SK-N-SH (cell line): ENCODE results near the gene ZNF439. TPM values are rescaled to one million over a fixed set of nuclear protein-coding genes. Genes with fewer than 3 reads are reported as not detected.
"Not testable (repeated sequence)": the region's sequence is repeated elsewhere in the genome, so short reads cannot be mapped to it uniquely, and the experiment has no call there.

ENCODE experiments used
- CTCF ChIA-PET: fragments of 300-600, 350-600 bp; formaldehyde crosslinking; extraction: SDS; loops from one replicate; lab custom pipeline; 2021; lab: Yijun Ruan, JAX
- POLR2A ChIA-PET: fragments of 350-600 bp; sonication (Branson Sonifier 250); formaldehyde crosslinking; extraction: SDS; loops from one replicate; lab custom pipeline; 2020; ENCODE audit warnings: antibody characterized with exemption, inconsistent platforms; lab: Yijun Ruan, JAX
- DNase-seq: peaks from one replicate; pipeline ENCODE4 v3.0.0; 2012
- H2AFZ ChIP-seq: fragments of 200-600 bp; sonication (generic); 2 replicates; pipeline ENCODE4 v1.8.1; 2016; ENCODE audit warnings: antibody characterized with exemption, mild to moderate bottlenecking, low read depth
- H3F3A ChIP-seq: fragments of 200-600 bp; sonication (generic); replicated peaks from 2 replicates; pipeline ENCODE3; 2016; ENCODE audit warnings: antibody characterized with exemption, mild to moderate bottlenecking; ENCODE audit not compliant: insufficient read depth
- H3K27ac ChIP-seq, 2 experiments: fragments of 200-500 bp in 1 of 2; fragments of 200-600 bp in 1 of 2; sonication (Bioruptor generic) in 1 of 2; sonication (generic), shearing (Covaris generic) in 1 of 2; 2 replicates each; pipeline versions ENCODE4 v1.5.1 to v1.6.1; 2014 to 2016; ENCODE audit warnings: low read depth in 2 of 2, inconsistent platforms in 1 of 2, low read length in 1 of 2, mild to moderate bottlenecking in 1 of 2, mixed read lengths in 1 of 2
- H3K27me3 ChIP-seq: fragments of 200-600 bp; sonication (generic), shearing (Covaris generic); 2 replicates; pipeline ENCODE4 v1.6.1; 2016; ENCODE audit warnings: mixed run types; ENCODE audit not compliant: insufficient read depth
- H3K36me3 ChIP-seq, 2 experiments: fragments of 200-500 bp in 1 of 2; fragments of 200-600 bp in 1 of 2; sonication (Bioruptor generic) in 1 of 2; sonication (generic) in 1 of 2; replicated peaks in 1 of 2; 2 replicates each; pipeline versions ENCODE3 to v1.5.1; 2014 to 2016; ENCODE audit warnings: low read length in 1 of 2, mild to moderate bottlenecking in 1 of 2; ENCODE audit not compliant: insufficient read depth in 2 of 2, control insufficient read depth in 1 of 2
- H3K4me1 ChIP-seq, 2 experiments: fragments of 200-500 bp in 1 of 2; fragments of 200-600 bp in 1 of 2; sonication (Bioruptor generic) in 1 of 2; sonication (generic), shearing (Covaris generic) in 1 of 2; 2 replicates each; pipeline versions ENCODE4 v1.5.1 to v1.6.1; 2014 to 2016; ENCODE audit warnings: low read depth in 1 of 2, low read length in 1 of 2, mixed run types in 1 of 2; ENCODE audit not compliant: insufficient read depth in 2 of 2, control insufficient read depth in 1 of 2
- H3K4me2 ChIP-seq: fragments of 200-600 bp; sonication (generic), shearing (Covaris generic); 2 replicates; pipeline ENCODE4 v1.6.1; 2017; ENCODE audit warnings: mixed run types
- H3K4me3 ChIP-seq, 2 experiments: fragments of 200-500 bp in 1 of 2; fragments of 200-600 bp in 1 of 2; sonication (Bioruptor generic) in 1 of 2; sonication (generic), shearing (Covaris generic) in 1 of 2; 2 replicates each; pipeline versions ENCODE4 v1.5.1 to v1.8.1; 2014 to 2016; ENCODE audit warnings: low read depth in 2 of 2, inconsistent platforms in 1 of 2, low read length in 1 of 2, mild to moderate bottlenecking in 1 of 2, mixed read lengths in 1 of 2, moderate library complexity in 1 of 2
- H3K79me2 ChIP-seq: fragments of 200-600 bp; sonication (generic); 2 replicates; pipeline ENCODE4 v1.8.1; 2017; ENCODE audit warnings: mild to moderate bottlenecking; ENCODE audit not compliant: insufficient read depth
- H3K9ac ChIP-seq: fragments of 200-600 bp; sonication (generic); 2 replicates; pipeline ENCODE4 v1.6.1; 2017; ENCODE audit warnings: mixed run types
- H3K9me2 ChIP-seq: fragments of 200-600 bp; sonication (generic); 2 replicates; pipeline ENCODE4 v1.6.1; 2017; ENCODE audit warnings: mixed run types
- H3K9me3 ChIP-seq: fragments of 200-600 bp; sonication (generic); 2 replicates; pipeline ENCODE4 v1.6.1; 2017; ENCODE audit warnings: mixed run types, mild to moderate bottlenecking, moderate library complexity
- H4K20me1 ChIP-seq: fragments of 200-600 bp; sonication (generic); 2 replicates; pipeline ENCODE4 v1.6.1; 2017; ENCODE audit warnings: mild to moderate bottlenecking, mixed run types; ENCODE audit not compliant: insufficient read depth
- CHD2 ChIP-seq: fragments of 150-350 bp; IDR thresholded peaks from 2 replicates; pipeline ENCODE4 v1.6.1; 2018; ENCODE audit warnings: low read length; ENCODE audit not compliant: partially characterized antibody
- EP300 ChIP-seq, 2 experiments: IDR thresholded peaks; 2 replicates each; pipeline versions ENCODE4 v1.4.0 to v1.6.1; 2012; ENCODE audit warnings: borderline replicate concordance in 1 of 2, low read depth in 1 of 2, low read length in 1 of 2
- FOSL2 ChIP-seq: IDR thresholded peaks from 2 replicates; pipeline ENCODE4 v1.4.0; 2012; ENCODE audit warnings: low read depth, mild to moderate bottlenecking, moderate library complexity, borderline replicate concordance
- GABPA ChIP-seq: IDR thresholded peaks from 2 replicates; pipeline ENCODE4 v1.4.0; 2012; ENCODE audit warnings: low read depth, mild to moderate bottlenecking
- MEF2A ChIP-seq: IDR thresholded peaks from 2 replicates; pipeline ENCODE4 v1.4.0; 2012; ENCODE audit warnings: low read depth, borderline replicate concordance
- MXI1 ChIP-seq: IDR thresholded peaks from 2 replicates; pipeline ENCODE4 v1.6.1; 2012; ENCODE audit warnings: mild to moderate bottlenecking, low read depth, low read length, improper control_type of control experiment
- NFIC ChIP-seq: IDR thresholded peaks from 2 replicates; pipeline ENCODE4 v1.4.0; 2012; ENCODE audit warnings: borderline replicate concordance
- USF1 ChIP-seq: IDR thresholded peaks from 2 replicates; pipeline ENCODE4 v1.4.0; 2012; ENCODE audit warnings: low read depth, borderline replicate concordance
- USF2 ChIP-seq: fragments of 150-350 bp; IDR thresholded peaks from 2 replicates; pipeline ENCODE4 v1.6.1; 2017; ENCODE audit warnings: antibody characterized with exemption, low read length, low read depth, borderline replicate concordance
- WGBS: methylation state at CpG from one replicate; pipeline ENCODE4 v1.1.6; 2017; ENCODE audit warnings: low lambda C conversion rate; 5-methylcytosine and 5-hydroxymethylcytosine counted together
- polyA plus RNA-seq, 3 experiments: library from polyadenylated mRNA; depleted of rRNA; stranded (reverse); fragments of >200 nt; gene quantifications; 2 replicates each; pipeline ENCODE4 v1.2.3, GENCODE V29; 2012
- TF ChIP-seq, protein P1 (sequence below): IDR thresholded peaks from 2 replicates; pipeline ENCODE4 v1.4.0; 2012; ENCODE audit warnings: low read depth
- TF ChIP-seq, protein P2 (sequence below): IDR thresholded peaks from 2 replicates; pipeline ENCODE4 v1.6.1; 2012; ENCODE audit warnings: mild to moderate bottlenecking, low read depth, low read length, moderate library complexity
- TF ChIP-seq, protein P3 (sequence below): IDR thresholded peaks from 2 replicates; pipeline ENCODE4; 2012

Gene ZNF439
- polyA plus RNA-seq, 1 of the 3 experiments (the other 2 are of a cell fraction), result 1.7 TPM

DNA sequence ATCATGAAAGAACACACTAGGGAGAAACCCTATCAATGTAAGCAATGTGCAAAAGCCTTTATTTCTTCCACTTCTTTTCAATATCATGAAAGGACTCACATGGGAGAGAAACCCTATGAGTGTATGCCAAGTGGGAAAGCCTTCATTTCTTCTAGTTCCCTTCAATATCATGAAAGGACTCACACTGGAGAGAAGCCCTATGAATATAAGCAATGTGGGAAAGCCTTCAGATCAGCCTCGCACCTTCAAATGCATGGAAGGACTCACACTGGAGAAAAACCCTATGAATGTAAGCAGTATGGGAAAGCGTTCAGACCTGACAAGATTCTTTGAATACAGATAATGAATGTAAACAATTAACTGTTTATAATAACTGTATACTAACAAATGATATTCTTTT is 15.0 kb upstream of the ZNF439 start:
- no peak for DNase-seq
- no peaks in the 10 kb centered on the region for H3K4me1 ChIP-seq
- ChIA-PET POLR2A (no interaction called here), CTCF (no interaction called here)
- 76% methylated on average over 2 of the region's 2 CpGs for WGBS
- H3K4me3 ChIP-seq, result no peak overlapping the region
- H3F3A ChIP-seq, result no peaks in the 10 kb centered on the region
- peaks cover 25 to 60% of the 10 kb centered on the region in 2 experiments for H3K36me3 ChIP-seq
- H3K9me2 ChIP-seq, result no peaks in the 10 kb centered on the region
- H2AFZ ChIP-seq, result no peak overlapping the region
- no peak overlapping the region for H3K27ac ChIP-seq
- no peak overlapping the region for H3K4me2 ChIP-seq
- H3K79me2 ChIP-seq, result no peaks in the 10 kb centered on the region
- no peak overlapping the region for H3K9ac ChIP-seq
- H3K27me3 ChIP-seq, result no peaks in the 10 kb centered on the region
- H4K20me1 ChIP-seq, result no peaks in the 10 kb centered on the region
- H3K9me3 ChIP-seq, result peaks cover 21% of the 10 kb centered on the region
- no peak for TF ChIP-seq CHD2
- no peak for TF ChIP-seq NFIC
- TF ChIP-seq, protein P1, sequence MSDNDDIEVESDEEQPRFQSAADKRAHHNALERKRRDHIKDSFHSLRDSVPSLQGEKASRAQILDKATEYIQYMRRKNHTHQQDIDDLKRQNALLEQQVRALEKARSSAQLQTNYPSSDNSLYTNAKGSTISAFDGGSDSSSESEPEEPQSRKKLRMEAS, result no peak
- TF ChIP-seq USF2, result no peak

DNA sequence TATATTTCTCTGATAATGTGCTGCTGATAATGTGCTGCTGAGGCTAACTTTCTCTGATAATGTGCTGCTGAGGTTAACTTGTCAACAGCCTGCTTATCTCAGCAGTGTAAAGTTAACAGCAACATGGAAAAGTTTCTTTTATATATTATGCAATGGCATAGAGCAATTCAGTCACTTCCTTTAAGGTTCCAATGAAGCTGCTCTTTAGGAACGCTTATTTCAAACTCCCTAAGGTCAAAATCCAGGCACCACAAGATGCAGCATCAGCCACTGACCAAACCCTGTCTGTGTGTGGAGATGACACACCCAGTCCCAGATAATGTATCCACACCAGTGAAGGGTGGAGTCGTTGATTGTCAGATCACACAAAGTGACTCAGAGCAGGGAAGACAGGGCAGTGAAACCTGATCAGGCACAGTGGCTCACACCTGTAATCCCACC is 12.9 kb upstream of the ZNF439 start:
- H3K4me1 ChIP-seq, H2AFZ ChIP-seq, H3F3A ChIP-seq, H4K20me1 ChIP-seq, H3K9me2 ChIP-seq, CTCF ChIA-PET, DNase-seq, H3K4me2 ChIP-seq, H3K4me3 ChIP-seq, POLR2A ChIA-PET, H3K79me2 ChIP-seq, H3K9ac ChIP-seq, H3K27me3 ChIP-seq, H3K27ac ChIP-seq: not testable (repeated sequence)
- WGBS, result 47% methylated on average over 2 of the region's 2 CpGs
- Histone ChIP-seq H3K9me3 (peaks cover 21% of the 10 kb centered on the region), H3K36me3 (peaks cover 25 to 42% of the 10 kb centered on the region in 2 experiments)

- no peaks in the 10 kb centered on the region for H3K27me3 ChIP-seq
- POLR2A ChIA-PET, result no interaction called here
- no peaks in the 10 kb centered on the region for H3K9me3 ChIP-seq
- no peak overlapping the region for H3K4me3 ChIP-seq
- no peaks in the 10 kb centered on the region for H3F3A ChIP-seq
- no peak for DNase-seq
- H2AFZ ChIP-seq, result no peak overlapping the region
- H3K4me2 ChIP-seq, result no peak overlapping the region
- no peak overlapping the region for H3K9ac ChIP-seq
- peaks cover 0 to 5% of the 10 kb centered on the region in 2 experiments; a peak in 1 of 4 replicates for H3K4me1 ChIP-seq
- no peaks in the 10 kb centered on the region for H3K36me3 ChIP-seq
- no peak overlapping the region for H3K27ac ChIP-seq
- CTCF ChIA-PET, result interaction anchor here (0.8 kb wide), 1 partner anchor 31 kb away, joined by 3 read pairs; no protein-coding TSS in a partner anchor
- WGBS, result 20% methylated on average over 2 of the region's 2 CpGs
- H3K9me2 ChIP-seq, result no peaks in the 10 kb centered on the region
- no peaks in the 10 kb centered on the region for H4K20me1 ChIP-seq
- no peaks in the 10 kb centered on the region for H3K79me2 ChIP-seq
- TF ChIP-seq EP300 (IDR thresholded peaks at IDR 0.05; ENCODE audit: borderline replicate concordance in 1 of 2, low read depth in 1 of 2, low read length in 1 of 2) (no peak), MXI1 (no peak), GABPA (no peak), FOSL2 (no peak), MEF2A (no peak), USF1 (no peak)
- TF ChIP-seq, protein P2, sequence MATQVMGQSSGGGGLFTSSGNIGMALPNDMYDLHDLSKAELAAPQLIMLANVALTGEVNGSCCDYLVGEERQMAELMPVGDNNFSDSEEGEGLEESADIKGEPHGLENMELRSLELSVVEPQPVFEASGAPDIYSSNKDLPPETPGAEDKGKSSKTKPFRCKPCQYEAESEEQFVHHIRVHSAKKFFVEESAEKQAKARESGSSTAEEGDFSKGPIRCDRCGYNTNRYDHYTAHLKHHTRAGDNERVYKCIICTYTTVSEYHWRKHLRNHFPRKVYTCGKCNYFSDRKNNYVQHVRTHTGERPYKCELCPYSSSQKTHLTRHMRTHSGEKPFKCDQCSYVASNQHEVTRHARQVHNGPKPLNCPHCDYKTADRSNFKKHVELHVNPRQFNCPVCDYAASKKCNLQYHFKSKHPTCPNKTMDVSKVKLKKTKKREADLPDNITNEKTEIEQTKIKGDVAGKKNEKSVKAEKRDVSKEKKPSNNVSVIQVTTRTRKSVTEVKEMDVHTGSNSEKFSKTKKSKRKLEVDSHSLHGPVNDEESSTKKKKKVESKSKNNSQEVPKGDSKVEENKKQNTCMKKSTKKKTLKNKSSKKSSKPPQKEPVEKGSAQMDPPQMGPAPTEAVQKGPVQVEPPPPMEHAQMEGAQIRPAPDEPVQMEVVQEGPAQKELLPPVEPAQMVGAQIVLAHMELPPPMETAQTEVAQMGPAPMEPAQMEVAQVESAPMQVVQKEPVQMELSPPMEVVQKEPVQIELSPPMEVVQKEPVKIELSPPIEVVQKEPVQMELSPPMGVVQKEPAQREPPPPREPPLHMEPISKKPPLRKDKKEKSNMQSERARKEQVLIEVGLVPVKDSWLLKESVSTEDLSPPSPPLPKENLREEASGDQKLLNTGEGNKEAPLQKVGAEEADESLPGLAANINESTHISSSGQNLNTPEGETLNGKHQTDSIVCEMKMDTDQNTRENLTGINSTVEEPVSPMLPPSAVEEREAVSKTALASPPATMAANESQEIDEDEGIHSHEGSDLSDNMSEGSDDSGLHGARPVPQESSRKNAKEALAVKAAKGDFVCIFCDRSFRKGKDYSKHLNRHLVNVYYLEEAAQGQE, result no peak
- TF ChIP-seq, protein P3, sequence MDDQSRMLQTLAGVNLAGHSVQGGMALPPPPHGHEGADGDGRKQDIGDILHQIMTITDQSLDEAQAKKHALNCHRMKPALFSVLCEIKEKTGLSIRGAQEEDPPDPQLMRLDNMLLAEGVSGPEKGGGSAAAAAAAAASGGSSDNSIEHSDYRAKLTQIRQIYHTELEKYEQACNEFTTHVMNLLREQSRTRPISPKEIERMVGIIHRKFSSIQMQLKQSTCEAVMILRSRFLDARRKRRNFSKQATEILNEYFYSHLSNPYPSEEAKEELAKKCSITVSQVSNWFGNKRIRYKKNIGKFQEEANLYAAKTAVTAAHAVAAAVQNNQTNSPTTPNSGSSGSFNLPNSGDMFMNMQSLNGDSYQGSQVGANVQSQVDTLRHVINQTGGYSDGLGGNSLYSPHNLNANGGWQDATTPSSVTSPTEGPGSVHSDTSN, result no peak
Measured at GRCh38 chr19:11843722-11844121, 4.8 kb upstream of the ZNF439 start.
